GM21360 (cell line): Measurements from ENCODE around the gene ZFHX2.
"Not testable (repeated sequence)": the region's sequence is repeated elsewhere in the genome, so short reads cannot be mapped to it uniquely, and the experiment has no call there.

Source experiments
- ATAC-seq: cut with Tn5 transposase; IDR thresholded peaks from one replicate; pipeline ENCODE4 v1.9.1; 2021; ENCODE audit warnings: mild to moderate bottlenecking, moderate library complexity; ENCODE audit not compliant: unreplicated experiment

Gene ZFHX2

GRCh38 chr14:23544511-23545447 lies 6.8 kb downstream of the ZFHX2 start:
- ATAC-seq = no peak

- ATAC-seq = no peak
Measured at GRCh38 chr14:23543403-23543802, 8.2 kb downstream of the ZFHX2 start.

GRCh38 chr14:23542261-23542660 lies 9.3 kb downstream of the ZFHX2 start:
- ATAC-seq = no peak

- no peak for ATAC-seq
Measured at GRCh38 chr14:23540141-23540469, 11.5 kb downstream of the ZFHX2 start.

GRCh38 chr14:23539248-23540140 lies 12.1 kb downstream of the ZFHX2 start:
- no peak for ATAC-seq

GRCh38 chr14:23538785-23539184 lies 12.8 kb downstream of the ZFHX2 start:
- no peak for ATAC-seq

GRCh38 chr14:23538050-23538718 lies 13.4 kb downstream of the ZFHX2 start:
- ATAC-seq = no peak

- no peak for ATAC-seq
Measured at GRCh38 chr14:23537351-23538049, 14.1 kb downstream of the ZFHX2 start.

GRCh38 chr14:23536906-23537305 lies 14.7 kb downstream of the ZFHX2 start:
- not testable (repeated sequence) for ATAC-seq

GRCh38 chr14:23536494-23536893 lies 15.1 kb downstream of the ZFHX2 start:
- no peak for ATAC-seq

GRCh38 chr14:23535943-23536342 lies 15.6 kb downstream of the ZFHX2 start:
- no peak for ATAC-seq

GRCh38 chr14:23533652-23534435 lies 17.7 kb downstream of the ZFHX2 start:
- no peak for ATAC-seq

GRCh38 chr14:23532658-23533057 lies 18.9 kb downstream of the ZFHX2 start:
- no peak for ATAC-seq

- ATAC-seq = no peak
Measured at GRCh38 chr14:23531391-23531790, 20.2 kb downstream of the ZFHX2 start.

GRCh38 chr14:23530375-23531055 lies 21.1 kb downstream of the ZFHX2 start:
- no peak for ATAC-seq

GRCh38 chr14:23529016-23529415 lies 22.5 kb downstream of the ZFHX2 start:
- ATAC-seq = no peak

GRCh38 chr14:23528555-23528954 lies 23.0 kb downstream of the ZFHX2 start:
- no peak for ATAC-seq

- ATAC-seq = no peak
Measured at GRCh38 chr14:23525611-23526010, 26.0 kb downstream of the ZFHX2 start.

GRCh38 chr14:23524954-23525353 lies 26.6 kb downstream of the ZFHX2 start:
- no peak for ATAC-seq
